Measurements from ENCODE around the gene BEAN1.

DNA sequence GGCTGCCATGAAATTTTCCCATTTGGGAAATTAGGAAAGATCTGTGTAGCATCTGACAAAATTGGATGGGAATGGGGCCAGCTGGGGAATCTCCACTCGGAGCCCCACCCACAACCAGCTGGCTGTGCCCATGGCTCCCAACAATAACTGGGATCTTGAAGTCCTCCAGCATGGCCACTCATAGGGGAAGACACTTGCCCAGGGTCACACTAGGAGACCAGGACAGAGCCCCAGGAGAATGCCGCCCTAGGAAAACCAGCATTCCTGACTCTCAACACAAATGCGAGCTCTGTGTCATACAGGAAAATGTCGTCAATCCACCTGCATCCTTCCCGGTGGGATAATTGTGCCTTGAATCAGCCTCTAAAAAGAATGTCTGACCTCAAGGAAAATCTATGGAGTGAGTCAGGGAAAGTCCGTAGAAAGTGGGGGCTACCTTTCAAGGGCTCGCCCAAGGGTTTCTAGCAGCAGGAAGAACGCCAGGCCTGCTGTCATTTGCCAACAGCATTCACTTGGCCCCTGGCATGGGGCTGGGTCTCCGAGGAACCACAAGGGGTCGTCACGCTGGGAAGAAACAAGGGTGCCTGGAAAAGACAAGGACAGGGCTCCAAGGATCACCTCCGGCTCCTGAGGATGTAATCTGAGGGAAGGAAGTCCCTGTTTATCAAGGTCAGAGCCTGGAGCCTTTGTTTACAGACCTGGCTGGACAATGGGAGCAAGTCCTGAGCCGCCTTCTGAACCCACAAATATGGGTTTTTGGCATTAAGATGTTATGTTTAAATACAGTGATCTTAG is 44.7 kb upstream of the BEAN1 start:
- TF ChIP-seq POLR2A (IDR thresholded peaks at IDR 0.05; ENCODE audit: low read depth, low read length) = no peak
- no peak for TF ChIP-seq POLR2AphosphoS5 (IDR thresholded peaks at IDR 0.05; ENCODE audit: low read depth, low read length)
- TF ChIP-seq TAF1 (IDR thresholded peaks at IDR 0.05; ENCODE audit: low read depth, low read length) = no peak
- no peak for TF ChIP-seq SPI1 (IDR thresholded peaks at IDR 0.05; ENCODE audit: low read depth, low read length)
- no peak for TF ChIP-seq POU2F2 (IDR thresholded peaks at IDR 0.05; ENCODE audit: low read depth, low read length)
- no peak for TF ChIP-seq PAX5 (IDR thresholded peaks at IDR 0.05; ENCODE audit: insufficient read depth, low read length, severe bottlenecking)

Measured in GM12891 (cell line).